Omental fat pad (tissue), 4 donors: Measurements from ENCODE around the gene PPCDC. TPM values are rescaled to one million over a fixed set of nuclear protein-coding genes. Genes with fewer than 3 reads are reported as not detected.

Experiments used
- ATAC-seq: fragments of 150-250 bp; one replicate; pipeline ENCODE4 v1.9.1; 2016; ENCODE audit warnings: mild to moderate bottlenecking, moderate library complexity; ENCODE audit not compliant: low FRiP score
- DNase-seq: peaks from one replicate; pipeline ENCODE4 v3.0.0-alpha.2; 2019; ENCODE audit warnings: low spot score
- CTCF ChIP-seq, 3 donors: fragments of 450-650 bp; IDR thresholded peaks; one replicate each; pipeline ENCODE4 v1.5.1; 2016 to 2017; ENCODE audit warnings: antibody characterized with exemption in 3 of 3, mild to moderate bottlenecking in 3 of 3, moderate library complexity in 2 of 3
- total RNA-seq, 4 donors: library from RNA; depleted of rRNA; stranded (reverse); fragments of >200 nt; gene quantifications; one replicate each; pipeline ENCODE4 v1.1.0, GENCODE V29; 2016

PPCDC gene
- total RNA-seq, 4 donors from 2014 or later: 9.7 to 21.5 (median 13.6) TPM

GRCh38 chr15:75051191-75051608 lies 27.8 kb downstream of the PPCDC start:
- ATAC-seq (no peak), DNase-seq (no peak)
- no peak for TF ChIP-seq CTCF (IDR thresholded peaks at IDR 0.05)

GRCh38 chr15:75051711-75052110 lies 28.3 kb downstream of the PPCDC start:
- DNase-seq (no peak), ATAC-seq (no peak)
- TF ChIP-seq CTCF (IDR thresholded peaks at IDR 0.05): no peak

- TF ChIP-seq CTCF (IDR thresholded peaks at IDR 0.05): no peak
- ATAC-seq (no peak), DNase-seq (no peak)
Measured at GRCh38 chr15:75052972-75053747, 29.8 kb downstream of the PPCDC start.

- DNase-seq: no peak
- no peak for ATAC-seq
- TF ChIP-seq CTCF (IDR thresholded peaks at IDR 0.05): no peak
Measured at GRCh38 chr15:75053748-75054125, 30.3 kb downstream of the PPCDC start.

GRCh38 chr15:75054172-75054897 lies 30.9 kb downstream of the PPCDC start:
- ATAC-seq (no peak), DNase-seq (no peak)
- TF ChIP-seq CTCF (IDR thresholded peaks at IDR 0.05): no peak

- no peak for ATAC-seq
- TF ChIP-seq CTCF (IDR thresholded peaks at IDR 0.05): no peak
- DNase-seq: no peak
Measured at GRCh38 chr15:75056036-75056435, 32.6 kb downstream of the PPCDC start.
